NCI-H345 treated with DMSO at 0.1 percent for 48 hours (cell line): ENCODE data around the gene GHRL.
A peak's percentile ranks its signal among the peaks of the same experiment; 100 is the strongest.

Experiments
- DNase-seq: peaks from one replicate; lab custom pipeline; 2025; ENCODE audit not compliant: unreplicated experiment; lab: John Stamatoyannopoulos, UW

The GHRL gene

GRCh38 chr3:10248184-10248983, 44.4 kb downstream of the GHRL start, which contains the start of gene TATDN2:
TSS of gene TATDN2 (plus strand) at chr3:10248459. CDS start at chr3:10249201, 742 bp downstream.
- DNase-seq = peak; percentile 68

GRCh38 chr3:10247679-10248183, 45.0 kb downstream of the GHRL start:
- DNase-seq = no peak

- no peak for DNase-seq
Observed at GRCh38 chr3:10245081-10245712, 47.5 kb downstream of the GHRL start.

- no peak for DNase-seq
Observed at GRCh38 chr3:10244009-10244408, 48.7 kb downstream of the GHRL start.

- no peak for DNase-seq
Observed at GRCh38 chr3:10242182-10243065, 50.3 kb downstream of the GHRL start.

GRCh38 chr3:10240799-10241198, 51.9 kb downstream of the GHRL start:
- DNase-seq = no peak

GRCh38 chr3:10238345-10239183, 54.2 kb downstream of the GHRL start:
- no peak for DNase-seq
